K562 (cell line): ENCODE measurements around the gene SRRM5. TPM values are rescaled to one million over a fixed set of nuclear protein-coding genes. Genes with fewer than 3 reads are reported as not detected.

Experiments
- ARID1B ChIP-seq: fragments of 450-650 bp; IDR thresholded peaks from 2 replicates; pipeline ENCODE4 v1.6.1; 2016; ENCODE audit warnings: antibody characterized with exemption, mild to moderate bottlenecking, inconsistent platforms
- CBX3 ChIP-seq, 2 experiments: IDR thresholded peaks; 1 replicate in 1 of 2; 2 replicates in 1 of 2; pipeline ENCODE4 v1.6.1; 2012; ENCODE audit warnings: inconsistent platforms in 2 of 2, low read length in 2 of 2, borderline replicate concordance in 1 of 2, control low read depth in 1 of 2
- CCNT2 ChIP-seq: IDR thresholded peaks from 2 replicates; pipeline ENCODE4 v1.6.1; 2011; ENCODE audit warnings: borderline replicate concordance, low read depth, mild to moderate bottlenecking, moderate library complexity, mixed read lengths, low read length; ENCODE audit not compliant: insufficient read length; ENCODE audit errors: extremely low read depth
- DDX20 ChIP-seq: fragments of 450-650 bp; IDR thresholded peaks from 2 replicates; pipeline ENCODE4 v1.6.1; 2016; ENCODE audit warnings: missing genetic modification characterization, low read depth, mild to moderate bottlenecking, missing compliant biosample characterization, moderate library complexity
- ELF2 ChIP-seq: fragments of 250-450 bp; sonication (Bioruptor Pico); IDR thresholded peaks from 2 replicates; pipeline ENCODE4 v1.5.0; 2021; ENCODE audit warnings: mild to moderate bottlenecking
- ETS1 ChIP-seq: conservative IDR thresholded peaks from 2 replicates; pipeline ENCODE4 v1.6.1; 2011; ENCODE audit warnings: low read depth, mild to moderate bottlenecking, low read length; ENCODE audit not compliant: control insufficient read depth
- EZH2 ChIP-seq: IDR thresholded peaks from 2 replicates; pipeline ENCODE4 v1.6.1; 2012; ENCODE audit warnings: low read depth, mild to moderate bottlenecking, inconsistent platforms, low read length, borderline replicate concordance
- FOXJ3 ChIP-seq: sonication (generic); formaldehyde crosslinking; IDR thresholded peaks from 2 replicates; pipeline ENCODE4 v1.4.0; 2020; ENCODE audit warnings: mild to moderate bottlenecking, missing genetic modification reagents
- GTF2B ChIP-seq: IDR thresholded peaks from 2 replicates; pipeline ENCODE4 v1.6.1; 2011; ENCODE audit not compliant: insufficient read length; ENCODE audit errors: extremely low read depth
- HINFP ChIP-seq: fragments of 450-650 bp; conservative IDR thresholded peaks from 2 replicates; pipeline ENCODE4 v1.6.1; 2016; ENCODE audit warnings: missing genetic modification characterization, low read depth, mild to moderate bottlenecking, control low read depth, missing compliant biosample characterization
- HMGN3 ChIP-seq: IDR thresholded peaks from 2 replicates; pipeline ENCODE4 v1.6.1; 2011; ENCODE audit warnings: borderline replicate concordance, low read depth, mild to moderate bottlenecking, mixed read lengths, low read length; ENCODE audit not compliant: insufficient read length; ENCODE audit errors: extremely low read depth
- IRF2 ChIP-seq: sonication (generic); formaldehyde crosslinking; IDR thresholded peaks from 2 replicates; pipeline ENCODE4 v1.8.1; 2022; ENCODE audit warnings: mild to moderate bottlenecking, missing genetic modification reagents
- MAZ ChIP-seq, 2 experiments: fragments of 450-650 bp in 1 of 2; sonication (generic) in 1 of 2; formaldehyde crosslinking; IDR thresholded peaks in 1 of 2; conservative IDR thresholded peaks in 1 of 2; 2 replicates each; pipeline versions ENCODE4 v1.4.0 to v1.5.0; 2020; ENCODE audit warnings: mild to moderate bottlenecking in 1 of 2, missing genetic modification reagents in 1 of 2
- PHF21A ChIP-seq: fragments of 450-650 bp; IDR thresholded peaks from 2 replicates; pipeline ENCODE4 v1.6.1; 2017; ENCODE audit warnings: low read depth, borderline replicate concordance
- PHF8 ChIP-seq: fragments of 200-600 bp; sonication (generic); IDR thresholded peaks from 2 replicates; pipeline ENCODE4 v1.6.1; 2012; ENCODE audit warnings: mixed run types, mild to moderate bottlenecking, inconsistent platforms, low read length, moderate library complexity, borderline replicate concordance
- POLR2H ChIP-seq: IDR thresholded peaks from 2 replicates; pipeline ENCODE4 v1.6.1; 2016; ENCODE audit warnings: missing genetic modification characterization, low read depth, mild to moderate bottlenecking, control low read depth, missing compliant biosample characterization, moderate library complexity
- SIN3B ChIP-seq: fragments of 450-650 bp; IDR thresholded peaks from 2 replicates; pipeline ENCODE4 v1.6.1; 2017; ENCODE audit warnings: low read depth, mild to moderate bottlenecking, moderate library complexity
- SMARCC2 ChIP-seq: fragments of 450-650 bp; IDR thresholded peaks from 2 replicates; pipeline ENCODE4 v1.6.1; 2017; ENCODE audit warnings: antibody characterized with exemption, moderate library complexity, mild to moderate bottlenecking, low read depth
- THRAP3 ChIP-seq: fragments of 450-650 bp; IDR thresholded peaks from 2 replicates; pipeline ENCODE4 v1.6.1; 2016; ENCODE audit warnings: mild to moderate bottlenecking, inconsistent platforms, borderline replicate concordance
- ZBTB1 ChIP-seq: sonication (generic); formaldehyde crosslinking; IDR thresholded peaks from 2 replicates; pipeline ENCODE4 v1.8.1; 2023; ENCODE audit warnings: missing genetic modification reagents, low read depth, mild to moderate bottlenecking, borderline replicate concordance
- ZC3H8 ChIP-seq: fragments of 450-650 bp; IDR thresholded peaks from 2 replicates; pipeline ENCODE4 v1.6.1; 2017
- ZFP36 ChIP-seq: fragments of 150-350 bp; IDR thresholded peaks from 2 replicates; pipeline ENCODE4 v1.6.1; 2018; ENCODE audit warnings: low read length, low read depth; ENCODE audit not compliant: partially characterized antibody
- ZKSCAN1 ChIP-seq: fragments of 150-350 bp; IDR thresholded peaks from 2 replicates; pipeline ENCODE4 v1.6.1; 2016; ENCODE audit warnings: low read depth, low read length
- ZNF12 ChIP-seq: sonication (generic); formaldehyde crosslinking; IDR thresholded peaks from 2 replicates; pipeline ENCODE4 v1.4.0; 2020; ENCODE audit warnings: mild to moderate bottlenecking, missing genetic modification reagents
- ZNF133 ChIP-seq: fragments of 250-450 bp; sonication (Bioruptor Pico); IDR thresholded peaks from 2 replicates; pipeline ENCODE4 v1.4.0; 2020; ENCODE audit warnings: mild to moderate bottlenecking
- ZNF165 ChIP-seq: fragments of 250-450 bp; sonication (Bioruptor Pico); IDR thresholded peaks from 2 replicates; pipeline ENCODE4 v1.4.0; 2020; ENCODE audit warnings: borderline replicate concordance
- polyA plus RNA-seq, 8 experiments: library from polyadenylated mRNA; depleted of rRNA in 4 of 8; stranded (reverse) in 5 of 8; unstranded in 3 of 8; fragments of >200 nt; fragmentation: Nextera tagmentation in 2 of 8; fragmentation: Illumina TruSeq in 1 of 8; extraction: Ambion mirVana in 2 of 8; extraction: Trizol in 1 of 8; gene quantifications; 2 replicates each; pipeline versions ENCODE4 v1.2.1 to v1.2.3, GENCODE V29; 2011 to 2014; ENCODE audit warnings: inconsistent platforms in 1 of 8, missing spikeins in 1 of 8
- total RNA-seq, 7 experiments: library from RNA; depleted of rRNA in 6 of 7; stranded (reverse); fragments of >200 nt in 6 of 7; fragmentation: Illumina TruSeq in 2 of 7; extraction: Trizol in 2 of 7; gene quantifications; 2 replicates each; pipeline versions ENCODE4 v1.2.1 to v1.2.3, GENCODE V29; 2011 to 2021; ENCODE audit warnings: low replicate concordance in 1 of 7

SRRM5 gene
- total and polyA plus RNA-seq, 9 of the 15 experiments (the other 6 are each of a cell fraction or from before 2014, with no cell fraction given) = 0.09 to 0.45 (median 0.18) TPM; not detected in 2

GRCh38 chr19:43595605-43595998, 16.3 kb upstream of the SRRM5 start (continued):
- TF ChIP-seq PHF21A (no peak), EZH2 (no peak), ZKSCAN1 (no peak), PHF8 (peak; percentile 9; the same call in 1 of the 2 replicates), SIN3B (no peak), ZNF12 (CRISPR knock-in tag) (no peak), THRAP3 (no peak), HINFP (tag) (no peak; the same call in 1 of the 2 replicates), IRF2 (CRISPR knock-in tag) (no peak), CCNT2 (no peak), ZC3H8 (no peak), ZNF165 (CRISPR knock-in tag) (0 out of 2 replicates have a peak, but pooled peaks have one; percentile 10), MAZ (CRISPR knock-in tag; conservative IDR thresholded peaks at IDR 0.05 in 1 of 2, IDR thresholded peaks at IDR 0.05 in 1 of 2) (no peak), CBX3 (IDR thresholded peaks at IDR 0.05; ENCODE audit: borderline replicate concordance in 1 of 2, low read length in 2 of 2) (no peak), POLR2H (tag) (no peak), HMGN3 (no peak), ETS1 (no peak), SMARCC2 (no peak), ELF2 (CRISPR knock-in tag) (no peak), DDX20 (tag) (no peak), GTF2B (no peak), ARID1B (0 out of 2 replicates have a peak, but pooled peaks have one; percentile 11), ZBTB1 (no peak), FOXJ3 (CRISPR knock-in tag) (no peak), ZFP36 (no peak), ZNF133 (CRISPR knock-in tag) (no peak)
